ENCODE measurements around the gene NDUFB3. TPM values are rescaled to one million over a fixed set of nuclear protein-coding genes. Genes with fewer than 3 reads are reported as not detected.

NDUFB3 gene
- polyA plus RNA-seq, 2 of the 4 experiments (the other 2 are of a cell fraction): 162 to 220 TPM

DNA sequence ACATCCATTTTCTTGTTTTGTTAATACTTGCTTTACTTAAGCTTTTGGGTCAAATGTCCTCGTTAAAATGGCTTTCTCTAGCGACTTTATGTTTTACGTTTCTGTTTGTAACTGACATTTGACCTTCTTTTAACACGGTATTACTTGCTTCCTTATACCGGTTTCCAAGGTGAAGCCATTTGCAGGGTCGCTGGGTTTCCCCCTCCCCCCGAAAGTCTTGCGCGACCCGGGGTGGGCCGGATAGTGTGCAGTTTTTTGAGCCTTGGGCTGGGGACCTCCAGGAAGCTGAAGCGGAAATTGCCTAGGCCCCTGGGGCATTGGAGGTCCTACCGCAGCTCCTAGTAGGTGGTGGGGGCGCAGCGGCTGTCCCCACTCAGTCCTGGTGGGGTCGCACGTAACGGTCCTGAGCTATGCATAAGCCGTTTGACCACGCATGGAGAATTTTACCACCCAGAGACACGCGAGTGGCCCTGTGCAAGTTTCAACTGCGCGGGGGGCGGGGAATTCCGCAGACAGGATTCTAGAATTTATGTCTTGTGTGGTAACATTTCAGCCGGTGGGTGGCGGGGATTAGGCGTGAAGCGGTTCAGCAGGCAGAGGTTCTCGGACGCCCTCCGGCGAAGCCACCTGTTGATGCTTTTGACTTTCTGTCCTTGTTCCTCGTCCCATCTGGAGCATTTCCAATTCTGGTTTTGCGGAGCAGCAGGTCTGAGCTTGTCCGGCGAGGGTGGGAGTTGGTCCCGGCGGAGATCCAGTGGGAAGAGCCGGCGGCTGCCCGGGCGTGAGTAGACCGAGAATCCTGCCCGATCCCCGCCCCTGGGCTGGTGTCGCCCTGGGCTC, 46.5 kb downstream of the NDUFB3 start:
- H3K9me3 ChIP-seq: no peaks in the 10 kb centered on the region
- ATAC-seq (peak; percentile 67 to 69), FAIRE-seq (no peak), DNase-seq (ENCODE audit: low read depth in 1 of 2, low spot score in 1 of 2) (peak; percentile 66 to 91)
- H3K27ac ChIP-seq: peak overlapping the region; percentile 90 to 99
- ChIA-PET CTCF (interaction anchor here (0.6 to 5.1 kb wide), 23 partner anchors 11 to 177 kb away, joined by 3 to 108 read pairs (median 6); partner anchors contain the start of gene ORC2), POLR2A (interaction anchor here (0.9 to 3.6 kb wide), 8 partner anchors 8 to 229 kb away, joined by 3 to 39 read pairs (median 4); partner anchors contain the start of genes CASP10, NIF3L1 and PPIL3)
- H3K4me1 ChIP-seq: peaks cover 56% of the 10 kb centered on the region
- peak overlapping the region; percentile 69 for H3K4me3 ChIP-seq
- TF ChIP-seq JUN (IDR thresholded peaks at IDR 0.05): peak; percentile 59 to 61; a peak in 3 of 5 replicates
- peak; percentile 75 for TF ChIP-seq SMC3 (IDR thresholded peaks at IDR 0.05)
- TF ChIP-seq CEBPB (IDR thresholded peaks at IDR 0.05): peak in 1 of 2 experiments; percentile 75; a peak in 2 of 4 replicates
- peak; percentile 85 for TF ChIP-seq E2F6 (IDR thresholded peaks at IDR 0.05; ENCODE audit: borderline replicate concordance, low read depth)
- no peak for TF ChIP-seq MAFK (IDR thresholded peaks at IDR 0.05; ENCODE audit: partially characterized antibody)
- TF ChIP-seq, protein P1, sequence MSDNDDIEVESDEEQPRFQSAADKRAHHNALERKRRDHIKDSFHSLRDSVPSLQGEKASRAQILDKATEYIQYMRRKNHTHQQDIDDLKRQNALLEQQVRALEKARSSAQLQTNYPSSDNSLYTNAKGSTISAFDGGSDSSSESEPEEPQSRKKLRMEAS (IDR thresholded peaks at IDR 0.05): peak; percentile 76
- TF ChIP-seq USF2 (IDR thresholded peaks at IDR 0.05): no peak
- peak; percentile 33; the same call in 1 of the 2 replicates for TF ChIP-seq POLR2A (IDR thresholded peaks at IDR 0.05; ENCODE audit: low read length)
- peak; percentile 64; the same call in 1 of the 2 replicates for TF ChIP-seq MYC (IDR thresholded peaks at IDR 0.05; ENCODE audit: borderline replicate concordance, low read length)
- TF ChIP-seq HOXA7 (CRISPR knock-in tag; IDR thresholded peaks at IDR 0.05): no peak
- no peak for TF ChIP-seq HDAC2 (IDR thresholded peaks at IDR 0.05)
- TF ChIP-seq CHD2 (IDR thresholded peaks at IDR 0.05; ENCODE audit: low read length, partially characterized antibody): peak; percentile 20
- peak; percentile 61 to 77 for TF ChIP-seq RAD21 (conservative IDR thresholded peaks at IDR 0.05 in 1 of 2, IDR thresholded peaks at IDR 0.05 in 1 of 2)
- TF ChIP-seq EHMT2 (IDR thresholded peaks at IDR 0.05; ENCODE audit: low read depth): no peak
- peak; percentile 48 for TF ChIP-seq GATA3 (IDR thresholded peaks at IDR 0.05; ENCODE audit: borderline replicate concordance)
- TF ChIP-seq RNF2 (IDR thresholded peaks at IDR 0.05; ENCODE audit: borderline replicate concordance, low read depth): no peak
- TF ChIP-seq ZC3H11A (IDR thresholded peaks at IDR 0.05): no peak
- 0 out of 2 replicates have a peak, but pooled peaks have one; percentile 22 for TF ChIP-seq RARB (CRISPR knock-in tag; IDR thresholded peaks at IDR 0.05)
- TF ChIP-seq TFCP2L1 (CRISPR knock-in tag; IDR thresholded peaks at IDR 0.05): no peak
- peak; percentile 14; the same call in 1 of the 2 replicates for TF ChIP-seq PHF8 (IDR thresholded peaks at IDR 0.05; ENCODE audit: borderline replicate concordance, low read depth)
- TF ChIP-seq, protein P2, sequence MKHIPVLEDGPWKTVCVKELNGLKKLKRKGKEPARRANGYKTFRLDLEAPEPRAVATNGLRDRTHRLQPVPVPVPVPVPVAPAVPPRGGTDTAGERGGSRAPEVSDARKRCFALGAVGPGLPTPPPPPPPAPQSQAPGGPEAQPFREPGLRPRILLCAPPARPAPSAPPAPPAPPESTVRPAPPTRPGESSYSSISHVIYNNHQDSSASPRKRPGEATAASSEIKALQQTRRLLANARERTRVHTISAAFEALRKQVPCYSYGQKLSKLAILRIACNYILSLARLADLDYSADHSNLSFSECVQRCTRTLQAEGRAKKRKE (CRISPR knock-in tag; IDR thresholded peaks at IDR 0.05; ENCODE audit: low read depth): 0 out of 2 replicates have a peak, but pooled peaks have one; percentile 19
- 0 out of 3 replicates have a peak, but pooled peaks have one; percentile 44 for TF ChIP-seq BCL3 (IDR thresholded peaks at IDR 0.05)
- TF ChIP-seq, protein P3, sequence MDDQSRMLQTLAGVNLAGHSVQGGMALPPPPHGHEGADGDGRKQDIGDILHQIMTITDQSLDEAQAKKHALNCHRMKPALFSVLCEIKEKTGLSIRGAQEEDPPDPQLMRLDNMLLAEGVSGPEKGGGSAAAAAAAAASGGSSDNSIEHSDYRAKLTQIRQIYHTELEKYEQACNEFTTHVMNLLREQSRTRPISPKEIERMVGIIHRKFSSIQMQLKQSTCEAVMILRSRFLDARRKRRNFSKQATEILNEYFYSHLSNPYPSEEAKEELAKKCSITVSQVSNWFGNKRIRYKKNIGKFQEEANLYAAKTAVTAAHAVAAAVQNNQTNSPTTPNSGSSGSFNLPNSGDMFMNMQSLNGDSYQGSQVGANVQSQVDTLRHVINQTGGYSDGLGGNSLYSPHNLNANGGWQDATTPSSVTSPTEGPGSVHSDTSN (IDR thresholded peaks at IDR 0.05): no peak
- TF ChIP-seq ZSCAN20 (CRISPR knock-in tag; IDR thresholded peaks at IDR 0.05): no peak
- TF ChIP-seq CTCF (IDR thresholded peaks at IDR 0.05): peak; percentile 62
- peak in 1 of 2 experiments; percentile 19; a peak in 1 of 5 replicates for TF ChIP-seq EP300 (IDR thresholded peaks at IDR 0.05)
- WGBS (ENCODE audit: missing lambda C conversion rate): 3% methylated on average over 39 of the region's 48 CpGs
- peak overlapping the region; percentile 99 for H3K4me2 ChIP-seq
